GM12878 (cell line): ENCODE results near the gene CD79A. TPM values are rescaled to one million over a fixed set of nuclear protein-coding genes. Genes with fewer than 3 reads are reported as not detected.
A peak's percentile ranks its signal among the peaks of the same experiment; 100 is the strongest.

Experiments
- CBFB ChIP-seq: IDR thresholded peaks from 2 replicates; pipeline ENCODE4 v1.6.1; 2016; ENCODE audit warnings: antibody characterized with exemption, low read depth
- E4F1 ChIP-seq: fragments of 450-650 bp; IDR thresholded peaks from 2 replicates; pipeline ENCODE4 v1.6.1; 2018; ENCODE audit warnings: borderline replicate concordance, mild to moderate bottlenecking; ENCODE audit not compliant: partially characterized antibody
- EZH2 ChIP-seq: IDR thresholded peaks from 2 replicates; pipeline ENCODE4 v1.6.1; 2012; ENCODE audit warnings: low read depth, mild to moderate bottlenecking, control low read depth, inconsistent platforms, low read length, borderline replicate concordance; ENCODE audit not compliant: control insufficient read depth
- FOXK2 ChIP-seq: fragments of 450-650 bp; IDR thresholded peaks from 2 replicates; pipeline ENCODE4 v1.6.1; 2017; ENCODE audit warnings: mild to moderate bottlenecking, moderate library complexity
- GATAD2B ChIP-seq: fragments of 450-650 bp; conservative IDR thresholded peaks from 2 replicates; pipeline ENCODE4 v1.6.1; 2017; ENCODE audit warnings: low read depth, mild to moderate bottlenecking, moderate library complexity
- IKZF1 ChIP-seq: fragments of 450-650 bp; conservative IDR thresholded peaks from 2 replicates; pipeline ENCODE4 v1.6.1; 2017; ENCODE audit warnings: antibody characterized with exemption, mild to moderate bottlenecking
- IKZF2 ChIP-seq, 2 experiments: fragments of 450-650 bp; IDR thresholded peaks; 2 replicates each; pipeline ENCODE4 v1.6.1; 2017; ENCODE audit warnings: mild to moderate bottlenecking in 2 of 2, moderate library complexity in 2 of 2
- MXI1 ChIP-seq: fragments of 150-350 bp; IDR thresholded peaks from 2 replicates; pipeline ENCODE4 v1.6.1; 2011; ENCODE audit warnings: low read depth, mild to moderate bottlenecking, inconsistent platforms, low read length, improper control_type of control experiment
- NBN ChIP-seq: fragments of 450-650 bp; IDR thresholded peaks from 2 replicates; pipeline ENCODE4 v1.6.1; 2016
- NFXL1 ChIP-seq: fragments of 450-650 bp; IDR thresholded peaks from 2 replicates; pipeline ENCODE4 v1.6.1; 2017; ENCODE audit warnings: antibody characterized with exemption, mild to moderate bottlenecking, borderline replicate concordance
- PAX8 ChIP-seq: fragments of 450-650 bp; IDR thresholded peaks from 2 replicates; pipeline ENCODE4 v1.6.1; 2017; ENCODE audit warnings: mild to moderate bottlenecking, moderate library complexity
- SMARCA5 ChIP-seq: fragments of 450-650 bp; IDR thresholded peaks from 2 replicates; pipeline ENCODE4 v1.6.1; 2017; ENCODE audit warnings: mild to moderate bottlenecking
- USF1 ChIP-seq: IDR thresholded peaks from 2 replicates; pipeline ENCODE4 v1.6.1; 2011; ENCODE audit warnings: borderline replicate concordance, low read depth, mild to moderate bottlenecking, moderate library complexity, mixed read lengths, low read length; ENCODE audit not compliant: insufficient read depth; ENCODE audit errors: extremely low read length
- WRNIP1 ChIP-seq: IDR thresholded peaks from 2 replicates; pipeline ENCODE4 v1.6.1; 2011; ENCODE audit warnings: low read depth, low read length, improper control_type of control experiment, borderline replicate concordance
- ZBTB40 ChIP-seq: fragments of 450-650 bp; IDR thresholded peaks from 2 replicates; pipeline ENCODE4 v1.6.1; 2016; ENCODE audit warnings: mild to moderate bottlenecking, moderate library complexity, borderline replicate concordance
- ZNF24 ChIP-seq: fragments of 450-650 bp; IDR thresholded peaks from 2 replicates; pipeline ENCODE4 v1.6.1; 2017; ENCODE audit warnings: antibody characterized with exemption, mild to moderate bottlenecking
- ZNF384 ChIP-seq: IDR thresholded peaks from 2 replicates; pipeline ENCODE4 v1.6.1; 2012; ENCODE audit warnings: low read depth, mild to moderate bottlenecking, low read length, improper control_type of control experiment, borderline replicate concordance
- polyA plus RNA-seq, 11 experiments: library from polyadenylated mRNA; depleted of rRNA in 4 of 11; unstranded in 6 of 11; stranded (reverse) in 5 of 11; fragments of >200 nt; fragmentation: Nextera tagmentation in 4 of 11; fragmentation: Illumina TruSeq in 1 of 11; extraction: Ambion mirVana in 4 of 11; extraction: Trizol in 1 of 11; gene quantifications; 1 replicate in 1 of 11; 2 replicates in 10 of 11; pipeline versions ENCODE4 v1.2.1 to v1.2.3, GENCODE V29; 2011 to 2016; ENCODE audit warnings: inconsistent platforms in 2 of 11, missing spikeins in 2 of 11, low read depth in 1 of 11
- total RNA-seq, 4 experiments: library from RNA; depleted of rRNA in 3 of 4; stranded (reverse); fragments of >200 nt in 3 of 4; fragmentation: Illumina TruSeq in 1 of 4; extraction: Trizol in 1 of 4; gene quantifications; 2 replicates each; pipeline versions ENCODE4 v1.2.1 to v1.2.3, GENCODE V29; 2013 to 2021
- TF ChIP-seq, protein P1 (sequence below): fragments of 450-650 bp; IDR thresholded peaks from 2 replicates; pipeline ENCODE4 v1.6.1; 2016; ENCODE audit warnings: mild to moderate bottlenecking
- TF ChIP-seq, protein P2 (sequence below): fragments of 450-650 bp; IDR thresholded peaks from 2 replicates; pipeline ENCODE4 v1.6.1; 2016; ENCODE audit warnings: mild to moderate bottlenecking

Gene CD79A
- total and polyA plus RNA-seq, 10 of the 15 experiments (the other 5 are each of a cell fraction or from before 2014, with no cell fraction given), result 38.8 to 414 (median 282) TPM

DNA sequence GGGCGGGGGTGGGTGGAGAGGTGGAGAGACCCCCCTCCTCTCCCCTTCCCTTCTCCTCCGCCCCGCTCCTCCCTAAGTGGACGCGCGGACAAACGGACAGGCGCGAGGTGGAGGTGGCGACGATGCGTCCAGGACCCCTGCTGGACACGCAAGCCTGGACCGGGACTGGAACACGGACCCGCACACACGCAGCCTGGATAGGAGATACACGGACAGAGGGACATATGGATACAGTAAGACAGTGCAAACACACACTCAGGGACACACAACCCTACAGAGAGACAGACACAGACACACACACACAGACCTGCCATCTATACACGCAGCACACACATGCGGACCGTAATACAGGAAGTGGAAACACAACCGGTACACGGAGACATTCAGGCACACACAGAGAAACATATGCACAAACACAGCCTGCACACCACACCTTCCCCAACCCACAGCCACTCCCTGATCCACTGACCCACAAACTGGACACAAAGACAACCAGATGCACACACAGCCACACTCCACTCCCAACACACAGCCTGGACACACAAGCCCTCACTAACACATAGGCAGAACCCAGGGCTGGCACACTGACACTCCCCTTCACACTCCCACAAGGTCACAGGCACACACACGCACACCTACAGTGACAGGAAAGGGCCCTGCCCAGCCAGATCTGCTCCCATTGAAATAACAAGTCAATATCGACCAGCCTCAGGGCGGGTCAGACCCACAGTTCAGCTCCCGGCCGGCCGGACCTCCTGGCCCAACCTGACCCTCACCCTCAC is 51.9 kb downstream of the CD79A start (continued):
- TF ChIP-seq E4F1 (peak; percentile 50), FOXK2 (no peak), MXI1 (peak; percentile 51; the same call in 1 of the 2 replicates), NBN (peak; percentile 74), USF1 (no peak), NFXL1 (no peak), IKZF2 (IDR thresholded peaks at IDR 0.05) (peak in 1 of 2 experiments; percentile 19; a peak in 1 of 4 replicates), ZNF384 (no peak), EZH2 (peak; percentile 81; the same call in 1 of the 2 replicates), IKZF1 (0 out of 2 replicates have a peak, but pooled peaks have one; percentile 6), PAX8 (peak; percentile 80; the same call in 1 of the 2 replicates), SMARCA5 (no peak), ZBTB40 (peak; percentile 51; the same call in 1 of the 2 replicates), ZNF24 (no peak), WRNIP1 (0 out of 2 replicates have a peak, but pooled peaks have one; percentile 36), CBFB (no peak), GATAD2B (no peak)
- TF ChIP-seq, protein P1, sequence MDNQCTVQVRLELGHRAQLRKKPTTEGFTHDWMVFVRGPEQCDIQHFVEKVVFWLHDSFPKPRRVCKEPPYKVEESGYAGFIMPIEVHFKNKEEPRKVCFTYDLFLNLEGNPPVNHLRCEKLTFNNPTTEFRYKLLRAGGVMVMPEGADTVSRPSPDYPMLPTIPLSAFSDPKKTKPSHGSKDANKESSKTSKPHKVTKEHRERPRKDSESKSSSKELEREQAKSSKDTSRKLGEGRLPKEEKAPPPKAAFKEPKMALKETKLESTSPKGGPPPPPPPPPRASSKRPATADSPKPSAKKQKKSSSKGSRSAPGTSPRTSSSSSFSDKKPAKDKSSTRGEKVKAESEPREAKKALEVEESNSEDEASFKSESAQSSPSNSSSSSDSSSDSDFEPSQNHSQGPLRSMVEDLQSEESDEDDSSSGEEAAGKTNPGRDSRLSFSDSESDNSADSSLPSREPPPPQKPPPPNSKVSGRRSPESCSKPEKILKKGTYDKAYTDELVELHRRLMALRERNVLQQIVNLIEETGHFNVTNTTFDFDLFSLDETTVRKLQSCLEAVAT, result peak; percentile 65
- TF ChIP-seq, protein P2, sequence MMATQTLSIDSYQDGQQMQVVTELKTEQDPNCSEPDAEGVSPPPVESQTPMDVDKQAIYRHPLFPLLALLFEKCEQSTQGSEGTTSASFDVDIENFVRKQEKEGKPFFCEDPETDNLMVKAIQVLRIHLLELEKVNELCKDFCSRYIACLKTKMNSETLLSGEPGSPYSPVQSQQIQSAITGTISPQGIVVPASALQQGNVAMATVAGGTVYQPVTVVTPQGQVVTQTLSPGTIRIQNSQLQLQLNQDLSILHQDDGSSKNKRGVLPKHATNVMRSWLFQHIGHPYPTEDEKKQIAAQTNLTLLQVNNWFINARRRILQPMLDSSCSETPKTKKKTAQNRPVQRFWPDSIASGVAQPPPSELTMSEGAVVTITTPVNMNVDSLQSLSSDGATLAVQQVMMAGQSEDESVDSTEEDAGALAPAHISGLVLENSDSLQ, result peak; percentile 14; the same call in 1 of the 2 replicates
